Measurements from ENCODE around the gene MRPL34. TPM values are rescaled to one million over a fixed set of nuclear protein-coding genes. Genes with fewer than 3 reads are reported as not detected.
"Not testable (repeated sequence)": the region's sequence is repeated elsewhere in the genome, so short reads cannot be mapped to it uniquely, and the experiment has no call there.

MRPL34 gene
- total RNA-seq, 4 donors from 2014 or later: 95.0 to 175 (median 113) TPM

DNA sequence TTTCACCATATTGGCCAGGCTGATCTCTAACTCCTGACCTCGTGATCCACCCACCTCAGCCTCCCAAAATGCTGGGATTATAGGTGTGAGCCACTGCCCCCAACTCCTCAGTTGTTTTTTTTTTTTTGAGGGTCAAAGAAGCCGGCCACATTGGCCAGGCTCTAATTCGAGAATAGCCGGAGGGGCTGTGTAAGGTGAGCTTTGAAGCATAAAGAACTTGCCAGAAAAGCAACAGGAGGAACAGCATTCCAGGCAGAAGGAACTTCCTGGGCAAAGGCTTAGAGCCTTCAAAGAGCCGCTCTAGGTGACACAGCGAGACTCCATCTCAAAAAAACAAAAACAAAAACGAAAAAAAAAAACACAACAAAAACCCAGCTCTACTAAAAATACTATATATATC, 39.6 kb upstream of the MRPL34 start:
- Histone ChIP-seq H3K27me3 (no peaks in the 10 kb centered on the region), H3K27ac (peak overlapping the region in 2 of 4 donors; percentile 81 to 84), H3K36me3 (peaks cover 0 to 25% of the 10 kb centered on the region in 2 donors), H3K4me1 (peaks cover 3 to 15% (median 8%) of the 10 kb centered on the region in 3 donors), H3K9me3 (no peaks in the 10 kb centered on the region), H3K4me3 (no peak overlapping the region)
- ATAC-seq: no peak
- WGBS, 2 donors (ENCODE audit: low coverage in 1 of 2): 33 to 83% methylated on average over 1 to 4 of the region's 7 CpGs
- TF ChIP-seq, protein P1, sequence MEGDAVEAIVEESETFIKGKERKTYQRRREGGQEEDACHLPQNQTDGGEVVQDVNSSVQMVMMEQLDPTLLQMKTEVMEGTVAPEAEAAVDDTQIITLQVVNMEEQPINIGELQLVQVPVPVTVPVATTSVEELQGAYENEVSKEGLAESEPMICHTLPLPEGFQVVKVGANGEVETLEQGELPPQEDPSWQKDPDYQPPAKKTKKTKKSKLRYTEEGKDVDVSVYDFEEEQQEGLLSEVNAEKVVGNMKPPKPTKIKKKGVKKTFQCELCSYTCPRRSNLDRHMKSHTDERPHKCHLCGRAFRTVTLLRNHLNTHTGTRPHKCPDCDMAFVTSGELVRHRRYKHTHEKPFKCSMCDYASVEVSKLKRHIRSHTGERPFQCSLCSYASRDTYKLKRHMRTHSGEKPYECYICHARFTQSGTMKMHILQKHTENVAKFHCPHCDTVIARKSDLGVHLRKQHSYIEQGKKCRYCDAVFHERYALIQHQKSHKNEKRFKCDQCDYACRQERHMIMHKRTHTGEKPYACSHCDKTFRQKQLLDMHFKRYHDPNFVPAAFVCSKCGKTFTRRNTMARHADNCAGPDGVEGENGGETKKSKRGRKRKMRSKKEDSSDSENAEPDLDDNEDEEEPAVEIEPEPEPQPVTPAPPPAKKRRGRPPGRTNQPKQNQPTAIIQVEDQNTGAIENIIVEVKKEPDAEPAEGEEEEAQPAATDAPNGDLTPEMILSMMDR (IDR thresholded peaks at IDR 0.05): no peak
- no peak for TF ChIP-seq EP300 (IDR thresholded peaks at IDR 0.05)
- no peak for TF ChIP-seq POLR2AphosphoS5 (IDR thresholded peaks at IDR 0.05)
- no peak for TF ChIP-seq POLR2A (IDR thresholded peaks at IDR 0.05)

DNA sequence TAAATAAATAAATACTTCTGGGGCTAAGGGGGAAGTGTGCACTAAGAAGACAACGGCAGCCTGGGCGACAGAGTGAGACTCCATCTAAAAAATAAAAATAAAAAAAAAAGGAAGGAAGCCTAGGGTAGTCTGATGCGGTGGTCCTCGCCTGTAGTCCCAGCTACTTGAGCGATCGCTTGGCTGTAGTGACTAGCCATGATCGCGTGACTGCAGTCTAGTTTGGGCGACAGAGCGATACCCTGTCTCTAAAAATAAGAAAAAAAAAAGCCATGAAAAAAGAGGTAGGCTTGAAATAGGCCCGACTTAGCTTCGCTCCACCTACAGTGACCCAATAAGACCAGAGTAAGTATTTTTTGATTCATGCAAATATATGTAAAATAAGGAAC, 39.1 kb upstream of the MRPL34 start:
- no peaks in the 10 kb centered on the region for H3K27me3 ChIP-seq
- 60 to 65% methylated on average over 5 to 12 of the region's 12 CpGs for WGBS, 2 donors (ENCODE audit: low coverage in 1 of 2)
- H3K36me3 ChIP-seq: peaks cover 0 to 31% of the 10 kb centered on the region in 2 donors
- H3K4me1 ChIP-seq: peaks cover 3 to 15% (median 8%) of the 10 kb centered on the region in 3 donors
- H3K9me3 ChIP-seq: no peaks in the 10 kb centered on the region
- peak overlapping the region in 3 of 4 donors; percentile 69 to 84 (median 81) for H3K27ac ChIP-seq
- ATAC-seq: no peak
- no peak overlapping the region for H3K4me3 ChIP-seq
- TF ChIP-seq POLR2A (IDR thresholded peaks at IDR 0.05) (no peak), EP300 (IDR thresholded peaks at IDR 0.05) (no peak), POLR2AphosphoS5 (IDR thresholded peaks at IDR 0.05) (no peak)
- TF ChIP-seq, protein P1 (IDR thresholded peaks at IDR 0.05): no peak

DNA sequence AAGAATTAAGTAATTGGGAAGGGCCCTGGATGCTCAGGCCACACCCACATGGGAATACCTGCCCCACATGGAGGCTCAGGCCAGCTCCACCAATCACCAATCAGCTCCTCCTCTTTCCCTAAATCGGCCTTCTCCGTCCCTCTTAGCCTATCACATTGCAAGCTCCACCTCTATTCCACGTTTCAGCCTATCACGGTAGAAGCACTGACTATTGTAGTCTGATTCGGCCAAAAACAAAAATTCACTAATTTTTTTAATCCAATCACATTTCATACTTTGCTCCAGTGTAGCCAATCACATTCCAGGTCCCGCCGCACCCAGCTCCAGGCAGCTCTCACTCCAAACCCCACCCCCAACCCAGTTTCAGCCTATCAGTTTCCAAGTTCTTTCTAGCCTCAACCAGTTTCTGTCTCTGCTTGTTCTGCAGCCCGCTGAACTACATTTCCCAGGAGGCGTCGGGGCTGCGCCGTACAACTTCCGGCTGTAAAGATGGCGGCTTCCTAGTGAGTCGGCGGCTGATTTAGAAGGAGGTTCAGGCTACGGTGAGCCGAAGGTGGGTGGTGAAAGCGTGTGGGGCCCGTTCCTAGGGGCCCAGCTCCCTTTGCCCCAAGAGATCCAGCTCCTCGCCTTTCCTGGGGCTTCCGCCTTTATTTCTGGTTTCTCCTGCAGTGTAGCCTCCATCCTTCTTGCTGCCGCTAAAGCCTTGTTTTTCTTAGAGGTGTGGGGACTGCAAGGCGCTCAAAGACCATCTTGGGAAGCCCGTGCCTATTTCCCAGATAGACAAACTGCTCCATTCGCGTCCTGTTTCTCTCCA, 38.5 kb upstream of the MRPL34 start, which contains the start of gene BABAM1:
BABAM1 (plus strand) TSS at position 469 of the 814 bp plus-strand sequence. CDS start 1,364 bp downstream, outside the sequence.
- Histone ChIP-seq H3K4me3 (peak within 1 kb of the TSS; percentile 68 to 73), H3K4me1 (peaks cover 3 to 15% (median 8%) of the 10 kb centered on the region in 3 donors), H3K36me3 (peaks cover 0 to 37% of the 10 kb centered on the region in 2 donors), H3K27me3 (no peaks in the 10 kb centered on the region), H3K9me3 (no peaks in the 10 kb centered on the region), H3K27ac (peak within 1 kb of the TSS; percentile 54 to 84 (median 75))
- 0% methylated on average over 10 to 18 of the region's 27 CpGs for WGBS, 2 donors (ENCODE audit: low coverage in 1 of 2)
- peak; percentile 99 for ATAC-seq
- TF ChIP-seq POLR2AphosphoS5 (IDR thresholded peaks at IDR 0.05) (peak; percentile 59), POLR2A (IDR thresholded peaks at IDR 0.05) (peak in 1 of 2 donors; percentile 24), EP300 (IDR thresholded peaks at IDR 0.05) (no peak)
- TF ChIP-seq, protein P1 (IDR thresholded peaks at IDR 0.05): no peak

DNA sequence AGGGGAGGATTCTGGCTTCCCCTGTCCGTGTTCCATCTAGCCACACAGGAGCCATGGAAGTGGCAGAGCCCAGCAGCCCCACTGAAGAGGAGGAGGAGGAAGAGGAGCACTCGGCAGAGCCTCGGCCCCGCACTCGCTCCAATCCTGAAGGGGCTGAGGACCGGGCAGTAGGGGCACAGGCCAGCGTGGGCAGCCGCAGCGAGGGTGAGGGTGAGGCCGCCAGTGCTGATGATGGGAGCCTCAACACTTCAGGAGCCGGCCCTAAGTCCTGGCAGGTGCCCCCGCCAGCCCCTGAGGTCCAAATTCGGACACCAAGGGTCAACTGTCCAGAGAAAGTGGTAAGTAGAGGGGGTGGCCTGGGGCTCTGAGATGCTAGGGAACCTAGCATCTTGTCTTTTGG, 36.9 kb upstream of the MRPL34 start:
- ATAC-seq: no peak
- Histone ChIP-seq H3K9me3 (no peaks in the 10 kb centered on the region), H3K27me3 (no peaks in the 10 kb centered on the region), H3K4me3 (no peak overlapping the region), H3K36me3 (peaks cover 0 to 52% of the 10 kb centered on the region in 2 donors), H3K27ac (no peak overlapping the region), H3K4me1 (peaks cover 3 to 15% (median 8%) of the 10 kb centered on the region in 3 donors)
- WGBS, 2 donors (ENCODE audit: low coverage in 1 of 2): 80 to 83% methylated on average over 1 to 2 of the region's 13 CpGs
- TF ChIP-seq, protein P1 (IDR thresholded peaks at IDR 0.05): no peak
- no peak for TF ChIP-seq POLR2AphosphoS5 (IDR thresholded peaks at IDR 0.05)
- TF ChIP-seq POLR2A (IDR thresholded peaks at IDR 0.05): no peak
- no peak for TF ChIP-seq EP300 (IDR thresholded peaks at IDR 0.05)

DNA sequence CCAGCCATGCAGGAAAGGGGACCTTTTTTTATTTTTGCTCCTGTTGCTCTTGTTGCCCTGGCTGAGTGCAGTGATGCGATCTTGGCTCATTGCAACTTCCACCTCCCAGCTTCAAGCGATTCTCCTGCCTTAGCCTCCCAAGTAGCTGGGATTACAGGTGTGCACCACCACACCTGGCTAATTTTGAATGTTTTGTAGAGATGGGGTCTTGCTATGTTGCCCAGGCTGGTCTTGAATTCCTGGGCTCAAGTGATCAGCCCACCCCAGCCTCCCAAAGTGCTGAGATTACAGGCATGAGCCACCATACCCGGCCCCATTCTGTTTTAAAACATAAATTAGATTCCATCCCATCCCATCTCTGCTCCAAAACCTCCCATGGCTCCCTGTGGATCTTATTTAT, 30.8 kb upstream of the MRPL34 start:
- H3K4me3 ChIP-seq, H3K4me1 ChIP-seq, H3K9me3 ChIP-seq, H3K27me3 ChIP-seq, H3K27ac ChIP-seq, ATAC-seq: not testable (repeated sequence)
- peaks cover 0 to 100% of the 10 kb centered on the region in 2 donors for H3K36me3 ChIP-seq
- WGBS, 2 donors (ENCODE audit: low coverage in 1 of 2): 92 to 100% methylated on average over 2 to 3 of the region's 3 CpGs
